ENCODE measurements around the gene ULK3.

- TF ChIP-seq CTCF (IDR thresholded peaks at IDR 0.05; ENCODE audit: low read length) (no peak), EZH2 (optimal IDR thresholded peaks at IDR 0.05; ENCODE audit: low read depth, low read length) (no peak)
Measured at GRCh38 chr15:74865316-74865715, 22.4 kb upstream of the ULK3 start.

Measured in MM.1S (cell line).